Psoas muscle (tissue), 8 donors: Measurements from ENCODE around the gene ULBP2. TPM values are rescaled to one million over a fixed set of nuclear protein-coding genes. Genes with fewer than 3 reads are reported as not detected.
"Not testable (repeated sequence)": the region's sequence is repeated elsewhere in the genome, so short reads cannot be mapped to it uniquely, and the experiment has no call there.

Source experiments
- ATAC-seq, 4 donors: fragments of 200-7000 bp; cut with Tn5 transposase; one replicate each; pipeline ENCODE4 v1.9.1; 2020; ENCODE audit warnings: moderate library complexity in 3 of 4, mild to moderate bottlenecking in 2 of 4
- DNase-seq, 2 donors: peaks; one replicate each; pipeline ENCODE4 v3.0.0-alpha.2; 2020
- H3K27ac ChIP-seq: fragments of 200-600 bp; one replicate; pipeline ENCODE4 v1.8.0; 2022
- H3K27me3 ChIP-seq, 3 donors: fragments of 200-600 bp in 1 of 3; one replicate each; pipeline versions ENCODE4 v1.6.1 to v1.8.0; 2013 to 2022; ENCODE audit warnings: low read length in 2 of 3, mild to moderate bottlenecking in 2 of 3, moderate library complexity in 1 of 3; ENCODE audit not compliant: insufficient read depth in 3 of 3
- H3K36me3 ChIP-seq, 2 donors: fragments of 200-600 bp in 1 of 2; one replicate each; pipeline versions ENCODE4 v1.6.1 to v1.8.0; 2013 to 2022; ENCODE audit warnings: low read depth in 1 of 2, mild to moderate bottlenecking in 1 of 2, moderate library complexity in 1 of 2; ENCODE audit not compliant: insufficient read depth in 1 of 2
- H3K4me1 ChIP-seq: fragments of 200-600 bp; one replicate; pipeline ENCODE4 v1.8.0; 2022
- H3K4me3 ChIP-seq: fragments of 200-600 bp; one replicate; pipeline ENCODE4 v1.8.0; 2022; ENCODE audit warnings: mild to moderate bottlenecking
- H3K9me3 ChIP-seq: fragments of 200-600 bp; one replicate; pipeline ENCODE4 v1.8.0; 2022
- CTCF ChIP-seq: fragments of 200-600 bp; IDR thresholded peaks from one replicate; pipeline ENCODE4 v1.8.0; 2022; ENCODE audit warnings: antibody characterized with exemption
- WGBS, 3 donors: extraction: QIAGEN DNeasy Blood & Tissue Kit; methylation state at CpG; one replicate each; pipeline versions ENCODE4 v1.1.6 to v1.1.7; 2013; 5-methylcytosine and 5-hydroxymethylcytosine counted together
- intact Hi-C, 2 donors: fragments of 100-400 bp; cut with DNase I; formaldehyde crosslinking; loops; one replicate each; pipeline versions ENCODE4 v1.11.0 to v1.14.2; 2022
- polyA plus RNA-seq, 3 donors: library from polyadenylated mRNA; stranded (reverse); fragments of 200-250 nt; gene quantifications; one replicate each; pipeline ENCODE4 v1.2.3, GENCODE V29; 2013
- total RNA-seq, 4 donors: library from RNA; stranded (reverse); fragmentation: NEBNext Ultra II Directional in 2 of 4; extraction: Animal tissue kit (Norgen Biotek cat#: 25700) in 2 of 4; gene quantifications; one replicate each; pipeline versions ENCODE4 v1.2.1 to v1.2.4, GENCODE V29; 2021 to 2023
- donor health status: healthy with polysubstance abuse.
- donor health status: DM: no; HTN: no; CAD: no; lungs with moderate emphysema.
- donor health status: Bipolar disorder and iron deficiency.
- donor health status: healthy.
- donor health status: DM: yes; HTN: yes; CAD: no.
- donor health status: DM: no; HTN: no; CAD: no.
- donor health status: DM: no; HTN: no; CAD: no.
- donor health status: DM: yes; HTN: yes; CAD: no.

The ULBP2 gene
- total and polyA plus RNA-seq, 7 donors: 0.17 to 0.81 (median 0.64) TPM; not detected in 1

GRCh38 chr6:149939356-149939648, 2.5 kb upstream of the ULBP2 start:
- H3K27me3 ChIP-seq: peaks cover 5 to 67% (median 33%) of the 10 kb centered on the region in 3 donors
- H3K27ac ChIP-seq: no peak overlapping the region
- ATAC-seq (no peak), DNase-seq (no peak)
- no peaks in the 10 kb centered on the region for H3K36me3 ChIP-seq
- 27 to 40% (median 38%) methylated on average over 5 of the region's 5 CpGs for WGBS, 3 donors
- H3K4me3 ChIP-seq: no peak overlapping the region
- TF ChIP-seq CTCF: no peak
- H3K9me3 ChIP-seq: no peaks in the 10 kb centered on the region
- H3K4me1 ChIP-seq: no peaks in the 10 kb centered on the region
- intact Hi-C loops: loop anchor here in 1 of 2 donors (5.0 kb wide), 1 partner anchor 463 kb away; no protein-coding TSS in a partner anchor

DNA sequence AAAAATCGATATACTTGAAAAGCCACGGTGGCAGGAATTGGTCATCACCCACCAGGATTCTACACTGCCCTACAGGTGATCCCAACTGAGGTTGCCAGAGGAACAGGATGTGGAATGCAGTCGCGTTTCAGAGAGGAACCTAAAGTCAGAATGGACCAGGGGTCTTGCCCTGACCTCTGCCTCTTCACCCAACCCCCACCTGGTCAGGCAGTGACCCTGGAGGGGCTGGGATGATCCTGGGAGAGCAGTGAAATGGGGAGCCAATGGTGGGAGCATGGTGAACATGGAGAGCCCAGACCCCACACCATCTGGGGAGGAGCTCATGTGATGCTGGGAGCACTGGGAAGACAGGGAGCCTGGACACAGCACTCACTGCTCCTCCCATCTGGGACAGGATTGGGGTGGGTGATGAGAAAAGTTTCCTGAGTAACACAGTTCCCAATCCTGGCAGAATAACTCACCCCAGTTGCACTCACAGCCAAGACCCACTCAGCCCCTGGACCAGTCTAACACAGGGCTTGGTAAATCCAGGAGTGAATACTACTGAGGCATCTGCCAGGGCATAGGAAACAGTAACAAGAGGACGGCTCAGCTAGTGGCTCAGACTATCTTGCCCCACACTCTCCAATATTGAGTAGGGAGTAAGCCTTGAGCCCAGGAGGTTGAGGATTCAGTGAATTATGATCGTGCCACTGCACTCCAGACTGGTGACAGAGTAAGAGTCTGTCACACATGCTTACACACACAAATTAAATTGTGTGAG, 1.7 kb upstream of the ULBP2 start:
- DNase-seq: no peak
- Histone ChIP-seq H3K27me3 (peaks cover 1 to 60% (median 29%) of the 10 kb centered on the region in 3 donors), H3K36me3 (no peaks in the 10 kb centered on the region), H3K4me3 (no peak overlapping the region), H3K27ac (no peak overlapping the region), H3K4me1 (no peaks in the 10 kb centered on the region), H3K9me3 (no peaks in the 10 kb centered on the region)
- TF ChIP-seq CTCF: no peak
- no peak for ATAC-seq
- intact Hi-C loops: loop anchor here in 1 of 2 donors (5.0 kb wide), 1 partner anchor 462 kb away; no protein-coding TSS in a partner anchor
- WGBS, 3 donors: 24 to 36% (median 27%) methylated on average over 6 of the region's 6 CpGs

- no peaks in the 10 kb centered on the region for H3K9me3 ChIP-seq
- H3K36me3 ChIP-seq: no peaks in the 10 kb centered on the region
- no peak overlapping the region for H3K27ac ChIP-seq
- intact Hi-C loops: no loop called here
- TF ChIP-seq CTCF: no peak
- H3K4me3 ChIP-seq: no peak overlapping the region
- no peaks in the 10 kb centered on the region for H3K4me1 ChIP-seq
- peaks cover 0 to 55% (median 26%) of the 10 kb centered on the region in 3 donors for H3K27me3 ChIP-seq
- 41 to 55% (median 54%) methylated on average over 6 of the region's 6 CpGs for WGBS, 3 donors
- no peak for DNase-seq
- no peak for ATAC-seq
These were observed 1.2 kb upstream of the ULBP2 start for GRCh38 chr6:149940672-149940982.

- intact Hi-C loops: no loop called here
These were observed 631 bp downstream of the ULBP2 start for GRCh38 chr6:149942461-149942829.

GRCh38 chr6:149943321-149943720, 1.5 kb downstream of the ULBP2 start:
- WGBS, 3 donors: 76 to 87% (median 79%) methylated on average over 5 of the region's 5 CpGs
- H3K36me3 ChIP-seq, H3K4me3 ChIP-seq, H3K27ac ChIP-seq, ATAC-seq, DNase-seq, intact Hi-C loops, H3K4me1 ChIP-seq, H3K9me3 ChIP-seq: not testable (repeated sequence)
- peaks cover 0 to 29% (median 18%) of the 10 kb centered on the region in 3 donors for H3K27me3 ChIP-seq

More at GRCh38 chr6:149942461-149942829, 631 bp downstream of the ULBP2 start:
- no peaks in the 10 kb centered on the region for H3K9me3 ChIP-seq
- ATAC-seq (peak in 2 of 4 donors; percentile 1 to 4), DNase-seq (no peak)
- no peaks in the 10 kb centered on the region for H3K4me1 ChIP-seq
- WGBS, 3 donors: 36 to 48% (median 39%) methylated on average over 9 to 13 of the region's 13 CpGs
- no peak for TF ChIP-seq CTCF
- peaks cover 0 to 37% (median 23%) of the 10 kb centered on the region in 3 donors for H3K27me3 ChIP-seq
- H3K27ac ChIP-seq: no peak overlapping the region
- no peaks in the 10 kb centered on the region for H3K36me3 ChIP-seq
- peak overlapping the region; percentile 70 for H3K4me3 ChIP-seq

DNA sequence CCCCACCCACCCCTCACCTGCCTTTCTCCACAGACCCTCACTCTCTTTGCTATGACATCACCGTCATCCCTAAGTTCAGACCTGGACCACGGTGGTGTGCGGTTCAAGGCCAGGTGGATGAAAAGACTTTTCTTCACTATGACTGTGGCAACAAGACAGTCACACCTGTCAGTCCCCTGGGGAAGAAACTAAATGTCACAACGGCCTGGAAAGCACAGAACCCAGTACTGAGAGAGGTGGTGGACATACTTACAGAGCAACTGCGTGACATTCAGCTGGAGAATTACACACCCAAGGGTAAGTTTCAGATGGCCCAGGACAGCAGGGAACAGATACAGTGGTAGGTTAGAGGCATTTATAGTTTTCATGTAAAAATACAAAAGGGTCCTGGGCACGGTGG, 3.5 kb downstream of the ULBP2 start:
- ATAC-seq, DNase-seq, H3K36me3 ChIP-seq, H3K4me1 ChIP-seq, H3K4me3 ChIP-seq, H3K9me3 ChIP-seq, H3K27ac ChIP-seq, intact Hi-C loops: not testable (repeated sequence)
- H3K27me3 ChIP-seq: peaks cover 0 to 17% (median 8%) of the 10 kb centered on the region in 3 donors
- 65 to 76% (median 70%) methylated on average over 3 to 5 of the region's 6 CpGs for WGBS, 3 donors

DNA sequence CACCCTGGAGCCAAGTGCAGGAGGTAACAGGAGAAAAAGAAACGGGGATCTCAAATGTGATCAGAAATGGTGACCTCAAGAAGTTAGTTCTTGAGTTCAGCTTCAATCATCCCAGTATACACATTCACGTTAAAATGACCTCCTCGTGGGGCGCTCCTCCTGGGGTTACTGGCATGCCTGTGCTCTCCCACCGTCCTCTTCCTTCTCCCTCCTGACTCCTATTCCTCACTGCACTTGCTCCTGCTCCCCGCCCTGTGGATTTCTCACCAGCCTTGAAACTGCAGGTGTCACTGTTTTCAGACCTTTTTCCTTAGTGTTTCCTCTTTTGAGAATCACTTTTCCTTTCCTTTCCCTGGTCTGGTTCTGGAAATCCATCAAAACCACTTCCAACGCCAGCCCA, 4.8 kb downstream of the ULBP2 start:
- WGBS, 3 donors: 50 to 65% (median 57%) methylated on average over 7 of the region's 7 CpGs
- H3K4me1 ChIP-seq: not testable (repeated sequence)

GRCh38 chr6:149947533-149947932, 5.7 kb downstream of the ULBP2 start:
- DNase-seq, intact Hi-C loops, H3K4me3 ChIP-seq, ATAC-seq, H3K4me1 ChIP-seq, H3K27ac ChIP-seq, H3K9me3 ChIP-seq, H3K36me3 ChIP-seq: not testable (repeated sequence)
- no CpG with 5 or more reads among the region's 1 CpG for WGBS, 3 donors
- H3K27me3 ChIP-seq: peaks cover 0 to 26% (median 0%) of the 10 kb centered on the region in 3 donors

More for the DNA sequence above, 4.8 kb downstream of the ULBP2 start:
- H3K4me3 ChIP-seq, ATAC-seq, H3K36me3 ChIP-seq, H3K27ac ChIP-seq, intact Hi-C loops, H3K9me3 ChIP-seq, DNase-seq: not testable (repeated sequence)
- peaks cover 0 to 18% (median 3%) of the 10 kb centered on the region in 3 donors for H3K27me3 ChIP-seq
